Panc1 (cell line): ENCODE data around the gene PRRT1B. TPM values are rescaled to one million over a fixed set of nuclear protein-coding genes. Genes with fewer than 3 reads are reported as not detected.
"Not testable (repeated sequence)": the region's sequence is repeated elsewhere in the genome, so short reads cannot be mapped to it uniquely, and the experiment has no call there.

ENCODE experiments used
- ATAC-seq: fragments of 200-7000 bp; cut with Tn5 transposase; 2 replicates; pipeline ENCODE4 v1.9.1; 2020; ENCODE audit warnings: mild to moderate bottlenecking, moderate library complexity
- BruUV-seq: library from RNA; stranded (reverse); fragments of 400-500 nt; replicated peaks from 2 replicates; lab custom pipeline; 2021; lab: Mats Ljungman, UMichigan
- CTCF ChIA-PET: fragments of 300-600 bp; sonication (Branson Sonifier 250); formaldehyde crosslinking; loops from one replicate; lab custom pipeline; 2022; ENCODE audit warnings: antibody characterized with exemption; lab: Charles Lee
- POLR2A ChIA-PET: fragments of 300-600 bp; sonication (Branson Sonifier 250); formaldehyde crosslinking; loops from one replicate; lab custom pipeline; 2022; ENCODE audit warnings: antibody characterized with exemption; lab: Charles Lee
- DNase-seq: peaks from one replicate; pipeline ENCODE4 v3.0.0-alpha.2; 2010; ENCODE audit warnings: low read depth, low spot score
- H3K27ac ChIP-seq: 2 replicates; pipeline ENCODE4 v1.5.1; 2011; ENCODE audit warnings: mild to moderate bottlenecking, low read length, inconsistent platforms
- H3K27me3 ChIP-seq: fragments of 200-500 bp; sonication (Bioruptor generic); 2 replicates; pipeline ENCODE4 v1.6.0; 2014; ENCODE audit warnings: low read length, inconsistent platforms; ENCODE audit not compliant: control insufficient read depth, insufficient read depth
- H3K36me3 ChIP-seq: fragments of 200-500 bp; sonication (Bioruptor generic); 2 replicates; pipeline ENCODE4 v1.5.1; 2014; ENCODE audit warnings: inconsistent platforms, mild to moderate bottlenecking, low read length, moderate library complexity; ENCODE audit not compliant: control insufficient read depth, insufficient read depth
- H3K4me1 ChIP-seq: 2 replicates; pipeline ENCODE4 v1.5.1; 2011; ENCODE audit warnings: inconsistent platforms, mild to moderate bottlenecking, low read length, moderate library complexity; ENCODE audit not compliant: control insufficient read depth, insufficient read depth
- H3K4me3 ChIP-seq, 2 experiments: 2 replicates each; pipeline ENCODE4 v1.5.1; 2011 to 2012; ENCODE audit warnings: low read depth in 2 of 2, low read length in 2 of 2, mild to moderate bottlenecking in 2 of 2, inconsistent platforms in 1 of 2, moderate library complexity in 1 of 2
- H3K9me3 ChIP-seq: fragments of 200-500 bp; sonication (Bioruptor generic); 2 replicates; pipeline ENCODE4 v1.5.1; 2014; ENCODE audit warnings: low read depth, mild to moderate bottlenecking, inconsistent platforms, low read length, moderate library complexity; ENCODE audit not compliant: control insufficient read depth, insufficient read depth
- POLR2AphosphoS5 ChIP-seq: IDR thresholded peaks from 2 replicates; pipeline ENCODE4 v1.6.1; 2012; ENCODE audit warnings: mild to moderate bottlenecking, low read depth, low read length, moderate library complexity
- SIN3A ChIP-seq: IDR thresholded peaks from 2 replicates; pipeline ENCODE4 v1.6.1; 2012; ENCODE audit warnings: low read depth, mild to moderate bottlenecking, low read length, moderate library complexity, borderline replicate concordance; ENCODE audit not compliant: insufficient read depth
- TCF7L2 ChIP-seq: IDR thresholded peaks from 2 replicates; pipeline ENCODE4 v1.6.1; 2011; ENCODE audit warnings: mild to moderate bottlenecking, low read depth, low read length, inconsistent platforms
- in situ Hi-C: cut with HindIII; loops from 2 replicates; pipeline ENCODE4 v1.10.0; 2016; ENCODE audit warnings: low sequenced_read_pairs, low pct_unique_long_range_greater_than_20kb
- intact Hi-C: fragments of 100-400 bp; cut with micrococcal nuclease; formaldehyde crosslinking; loops from one replicate; pipeline ENCODE4 v1.10.0; 2022; ENCODE audit not compliant: unreplicated experiment
- total RNA-seq: library from RNA; stranded (reverse); gene quantifications from one replicate; pipeline ENCODE4 v1.2.1, GENCODE V29; 2021; ENCODE audit not compliant: unreplicated experiment
- TF ChIP-seq, protein P1 (sequence below): fragments of 450-650 bp; IDR thresholded peaks from 2 replicates; pipeline ENCODE4 v1.5.1; 2017; ENCODE audit warnings: mild to moderate bottlenecking
- TF ChIP-seq, protein P2 (sequence below), 2 experiments: IDR thresholded peaks; 2 replicates each; pipeline ENCODE4 v1.6.1; 2011 to 2012; ENCODE audit warnings: low read depth in 2 of 2, control low read depth in 1 of 2, low read length in 1 of 2, mild to moderate bottlenecking in 1 of 2, moderate library complexity in 1 of 2; ENCODE audit not compliant: insufficient read depth in 1 of 2

The PRRT1B gene
- total RNA-seq, 1 experiment from 2014 or later = 1.1 TPM

DNA sequence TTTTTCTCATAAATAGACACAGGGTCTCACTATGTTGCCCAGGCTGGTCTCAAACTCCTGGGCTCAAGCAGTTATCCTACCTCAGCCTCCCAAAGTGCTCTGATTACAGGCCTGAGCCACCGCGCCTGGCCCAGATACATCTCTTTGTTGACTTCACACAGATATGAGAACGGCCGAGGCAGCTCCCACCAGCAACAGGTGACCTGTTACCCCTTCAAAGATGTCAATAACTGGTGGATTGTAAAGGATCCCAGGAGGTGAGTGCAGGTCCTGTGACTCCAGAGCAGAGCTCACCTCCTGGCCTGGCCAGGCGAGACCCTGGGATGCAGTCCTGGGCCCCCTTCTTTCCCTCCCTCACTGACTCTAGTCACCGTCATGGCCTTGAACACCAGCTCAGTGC is 33.4 kb upstream of the PRRT1B start:
- CTCF ChIA-PET = no interaction called here
- intact Hi-C loops = no loop called here
- in situ Hi-C loops = no loop called here

DNA sequence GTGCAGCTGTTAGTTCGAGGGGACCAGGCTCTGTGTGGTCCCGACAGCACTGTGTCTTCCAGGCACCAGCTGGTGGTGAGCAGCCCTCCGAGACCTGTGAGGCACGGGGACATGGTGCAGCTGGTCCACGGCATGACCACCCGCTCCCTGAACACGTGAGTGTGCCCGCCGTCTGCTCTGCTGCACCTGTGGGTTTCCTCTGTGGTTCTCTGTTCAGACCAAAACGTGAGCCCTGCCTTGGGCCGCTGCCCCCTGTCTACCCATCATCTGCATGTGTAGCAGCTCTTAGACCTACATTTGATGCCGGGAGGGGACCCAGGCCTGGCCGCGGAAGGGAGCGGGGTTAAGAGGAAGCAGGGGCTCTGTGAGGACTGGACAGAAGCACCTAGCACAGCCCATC is 32.1 kb upstream of the PRRT1B start:
- intact Hi-C loops = no loop called here
- ChIA-PET POLR2A (no interaction called here), CTCF (no interaction called here)
- BruUV-seq = no TSS peak
- ATAC-seq (no peak; the same call in 1 of the 2 replicates), DNase-seq (no peak)
- Histone ChIP-seq H3K27ac (no peak overlapping the region), H3K9me3 (no peaks in the 10 kb centered on the region), H3K4me3 (no peak overlapping the region), H3K4me1 (no peaks in the 10 kb centered on the region), H3K36me3 (no peaks in the 10 kb centered on the region), H3K27me3 (no peaks in the 10 kb centered on the region)
- TF ChIP-seq, protein P1, sequence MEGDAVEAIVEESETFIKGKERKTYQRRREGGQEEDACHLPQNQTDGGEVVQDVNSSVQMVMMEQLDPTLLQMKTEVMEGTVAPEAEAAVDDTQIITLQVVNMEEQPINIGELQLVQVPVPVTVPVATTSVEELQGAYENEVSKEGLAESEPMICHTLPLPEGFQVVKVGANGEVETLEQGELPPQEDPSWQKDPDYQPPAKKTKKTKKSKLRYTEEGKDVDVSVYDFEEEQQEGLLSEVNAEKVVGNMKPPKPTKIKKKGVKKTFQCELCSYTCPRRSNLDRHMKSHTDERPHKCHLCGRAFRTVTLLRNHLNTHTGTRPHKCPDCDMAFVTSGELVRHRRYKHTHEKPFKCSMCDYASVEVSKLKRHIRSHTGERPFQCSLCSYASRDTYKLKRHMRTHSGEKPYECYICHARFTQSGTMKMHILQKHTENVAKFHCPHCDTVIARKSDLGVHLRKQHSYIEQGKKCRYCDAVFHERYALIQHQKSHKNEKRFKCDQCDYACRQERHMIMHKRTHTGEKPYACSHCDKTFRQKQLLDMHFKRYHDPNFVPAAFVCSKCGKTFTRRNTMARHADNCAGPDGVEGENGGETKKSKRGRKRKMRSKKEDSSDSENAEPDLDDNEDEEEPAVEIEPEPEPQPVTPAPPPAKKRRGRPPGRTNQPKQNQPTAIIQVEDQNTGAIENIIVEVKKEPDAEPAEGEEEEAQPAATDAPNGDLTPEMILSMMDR = no peak
- TF ChIP-seq SIN3A (no peak), TCF7L2 (no peak), POLR2AphosphoS5 (no peak)
- TF ChIP-seq, protein P2, sequence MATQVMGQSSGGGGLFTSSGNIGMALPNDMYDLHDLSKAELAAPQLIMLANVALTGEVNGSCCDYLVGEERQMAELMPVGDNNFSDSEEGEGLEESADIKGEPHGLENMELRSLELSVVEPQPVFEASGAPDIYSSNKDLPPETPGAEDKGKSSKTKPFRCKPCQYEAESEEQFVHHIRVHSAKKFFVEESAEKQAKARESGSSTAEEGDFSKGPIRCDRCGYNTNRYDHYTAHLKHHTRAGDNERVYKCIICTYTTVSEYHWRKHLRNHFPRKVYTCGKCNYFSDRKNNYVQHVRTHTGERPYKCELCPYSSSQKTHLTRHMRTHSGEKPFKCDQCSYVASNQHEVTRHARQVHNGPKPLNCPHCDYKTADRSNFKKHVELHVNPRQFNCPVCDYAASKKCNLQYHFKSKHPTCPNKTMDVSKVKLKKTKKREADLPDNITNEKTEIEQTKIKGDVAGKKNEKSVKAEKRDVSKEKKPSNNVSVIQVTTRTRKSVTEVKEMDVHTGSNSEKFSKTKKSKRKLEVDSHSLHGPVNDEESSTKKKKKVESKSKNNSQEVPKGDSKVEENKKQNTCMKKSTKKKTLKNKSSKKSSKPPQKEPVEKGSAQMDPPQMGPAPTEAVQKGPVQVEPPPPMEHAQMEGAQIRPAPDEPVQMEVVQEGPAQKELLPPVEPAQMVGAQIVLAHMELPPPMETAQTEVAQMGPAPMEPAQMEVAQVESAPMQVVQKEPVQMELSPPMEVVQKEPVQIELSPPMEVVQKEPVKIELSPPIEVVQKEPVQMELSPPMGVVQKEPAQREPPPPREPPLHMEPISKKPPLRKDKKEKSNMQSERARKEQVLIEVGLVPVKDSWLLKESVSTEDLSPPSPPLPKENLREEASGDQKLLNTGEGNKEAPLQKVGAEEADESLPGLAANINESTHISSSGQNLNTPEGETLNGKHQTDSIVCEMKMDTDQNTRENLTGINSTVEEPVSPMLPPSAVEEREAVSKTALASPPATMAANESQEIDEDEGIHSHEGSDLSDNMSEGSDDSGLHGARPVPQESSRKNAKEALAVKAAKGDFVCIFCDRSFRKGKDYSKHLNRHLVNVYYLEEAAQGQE (IDR thresholded peaks at IDR 0.05; ENCODE audit: insufficient read depth in 1 of 2, low read depth in 2 of 2, low read length in 1 of 2) = no peak
- in situ Hi-C loops = no loop called here

More for the DNA sequence above, 33.4 kb upstream of the PRRT1B start:
- BruUV-seq = no TSS peak
- Histone ChIP-seq H3K27me3 (no peaks in the 10 kb centered on the region), H3K4me3 (no peak overlapping the region), H3K27ac (no peak overlapping the region), H3K4me1 (no peaks in the 10 kb centered on the region), H3K36me3 (no peaks in the 10 kb centered on the region), H3K9me3 (no peaks in the 10 kb centered on the region)
- POLR2A ChIA-PET = no interaction called here
- ATAC-seq (no peak), DNase-seq (no peak)
- TF ChIP-seq POLR2AphosphoS5 = no peak
- TF ChIP-seq SIN3A = no peak
- no peak for TF ChIP-seq TCF7L2
- TF ChIP-seq, protein P2 (IDR thresholded peaks at IDR 0.05; ENCODE audit: insufficient read depth in 1 of 2, low read depth in 2 of 2, low read length in 1 of 2) = no peak

- BruUV-seq, H3K4me3 ChIP-seq, H3K27me3 ChIP-seq, POLR2A ChIA-PET, H3K27ac ChIP-seq, H3K36me3 ChIP-seq, DNase-seq, ATAC-seq, intact Hi-C loops, CTCF ChIA-PET, H3K4me1 ChIP-seq, H3K9me3 ChIP-seq, in situ Hi-C loops: not testable (repeated sequence)
Measured at GRCh38 chr9:131515559-131516031, 29.7 kb upstream of the PRRT1B start.
